MM.1S (cell line): ENCODE results near the gene RASSF3.

Source experiments
- DNase-seq: peaks from one replicate; pipeline ENCODE4 v3.0.0-alpha.2; 2015
- H2AFZ ChIP-seq: fragments of 300-600 bp; sonication (generic); 2 replicates; pipeline ENCODE4 v1.6.0; 2016; ENCODE audit warnings: antibody characterized with exemption, low read length
- H3F3A ChIP-seq: fragments of 300-600 bp; sonication (generic); 2 replicates; pipeline ENCODE4 v1.6.1; 2016; ENCODE audit warnings: mild to moderate bottlenecking, antibody characterized with exemption, low read length, moderate library complexity, mixed read lengths; ENCODE audit not compliant: insufficient read depth
- H3K27ac ChIP-seq: fragments of 300-600 bp; sonication (generic); 2 replicates; pipeline ENCODE4 v1.5.1; 2016; ENCODE audit warnings: mild to moderate bottlenecking, low read length
- H3K27me3 ChIP-seq: fragments of 300-600 bp; sonication (generic); replicated peaks from 2 replicates; pipeline ENCODE4 v1.6.0; 2016; ENCODE audit warnings: low read length; ENCODE audit not compliant: insufficient read depth
- H3K36me3 ChIP-seq: fragments of 300-600 bp; sonication (generic); replicated peaks from 2 replicates; pipeline ENCODE4 v1.6.1; 2016; ENCODE audit warnings: mild to moderate bottlenecking, low read length, mixed read lengths; ENCODE audit not compliant: insufficient read depth
- H3K4me1 ChIP-seq: fragments of 300-600 bp; sonication (generic); 2 replicates; pipeline ENCODE4 v1.6.1; 2016; ENCODE audit warnings: low read length, mixed read lengths
- H3K4me2 ChIP-seq: fragments of 300-600 bp; sonication (generic); 2 replicates; pipeline ENCODE4 v1.6.0; 2016; ENCODE audit warnings: low read depth, low read length
- H3K4me3 ChIP-seq: fragments of 300-600 bp; sonication (generic); 2 replicates; pipeline ENCODE4 v1.5.1; 2016; ENCODE audit warnings: low read length, mixed read lengths
- H3K79me2 ChIP-seq: fragments of 300-600 bp; sonication (generic); 2 replicates; pipeline ENCODE4 v1.6.1; 2016; ENCODE audit warnings: mixed run types, low read length, mixed read lengths
- H3K9ac ChIP-seq: fragments of 300-600 bp; sonication (generic); 2 replicates; pipeline ENCODE4 v1.6.1; 2016; ENCODE audit warnings: low read length, mixed read lengths
- H3K9me2 ChIP-seq: fragments of 300-600 bp; sonication (generic); replicated peaks from 2 replicates; pipeline ENCODE4 v1.6.1; 2016; ENCODE audit warnings: mild to moderate bottlenecking, low read length, mixed read lengths; ENCODE audit not compliant: insufficient read depth
- H3K9me3 ChIP-seq: fragments of 300-600 bp; sonication (generic); replicated peaks from 2 replicates; pipeline ENCODE4 v1.6.1; 2016; ENCODE audit warnings: mild to moderate bottlenecking, low read length, mixed read lengths; ENCODE audit not compliant: insufficient read depth
- H4K20me1 ChIP-seq: fragments of 300-600 bp; sonication (generic); 2 replicates; pipeline ENCODE4 v1.6.1; 2016; ENCODE audit warnings: mild to moderate bottlenecking, low read length, moderate library complexity, mixed read lengths; ENCODE audit not compliant: insufficient read depth
- EZH2 ChIP-seq: fragments of 300-600 bp; sonication (generic); optimal IDR thresholded peaks from 2 replicates; pipeline ENCODE3; 2017; ENCODE audit warnings: low read depth, mild to moderate bottlenecking, antibody characterized with exemption, low read length, mixed read lengths
- EZH2phosphoT487 ChIP-seq: fragments of 300-600 bp; sonication (generic); IDR thresholded peaks from 2 replicates; pipeline ENCODE4 v1.6.1; 2018; ENCODE audit warnings: antibody characterized with exemption, low read length
- TF ChIP-seq, protein P1 (sequence below): fragments of 300-600 bp; sonication (generic); IDR thresholded peaks from 2 replicates; pipeline ENCODE4 v1.5.1; 2016; ENCODE audit warnings: antibody characterized with exemption, low read length, mixed read lengths

The RASSF3 gene

DNA sequence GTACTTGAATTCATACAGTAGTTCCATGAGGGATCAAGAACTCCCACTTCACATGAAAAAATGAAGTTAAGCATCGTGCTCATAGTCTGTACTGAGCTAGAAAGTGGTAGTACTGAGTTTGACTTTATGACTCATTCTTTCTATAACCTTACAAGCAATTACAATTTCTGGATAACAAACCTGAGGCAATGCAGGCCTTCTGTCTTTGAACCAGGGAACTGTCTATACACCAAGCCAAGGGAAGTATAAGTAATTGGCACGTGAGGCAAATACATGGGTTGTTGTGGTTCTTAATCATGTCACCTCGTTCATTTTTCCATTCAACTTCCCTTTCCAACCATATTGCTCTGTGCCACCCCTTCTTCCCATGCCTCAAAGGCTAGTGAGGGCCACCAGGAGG lies 132.1 kb downstream of the RASSF3 start:
- Histone ChIP-seq H3K79me2 (0 out of 2 replicates have a peak, but pooled peaks cover 2% of the 10 kb centered on the region), H4K20me1 (no peaks in the 10 kb centered on the region; the same call in 1 of the 2 replicates), H3K9me2 (no peaks in the 10 kb centered on the region), H3K9me3 (no peaks in the 10 kb centered on the region), H3F3A (peaks cover 7% of the 10 kb centered on the region; the same call in 1 of the 2 replicates), H3K36me3 (peaks cover 20% of the 10 kb centered on the region; the same call in 1 of the 2 replicates), H3K4me2 (no peak overlapping the region), H3K9ac (no peak overlapping the region), H3K27me3 (no peaks in the 10 kb centered on the region), H3K4me1 (peaks cover 15% of the 10 kb centered on the region), H2AFZ (no peak overlapping the region), H3K27ac (no peak overlapping the region), H3K4me3 (no peak overlapping the region)
- TF ChIP-seq EZH2phosphoT487 = no peak
- no peak for DNase-seq

DNA sequence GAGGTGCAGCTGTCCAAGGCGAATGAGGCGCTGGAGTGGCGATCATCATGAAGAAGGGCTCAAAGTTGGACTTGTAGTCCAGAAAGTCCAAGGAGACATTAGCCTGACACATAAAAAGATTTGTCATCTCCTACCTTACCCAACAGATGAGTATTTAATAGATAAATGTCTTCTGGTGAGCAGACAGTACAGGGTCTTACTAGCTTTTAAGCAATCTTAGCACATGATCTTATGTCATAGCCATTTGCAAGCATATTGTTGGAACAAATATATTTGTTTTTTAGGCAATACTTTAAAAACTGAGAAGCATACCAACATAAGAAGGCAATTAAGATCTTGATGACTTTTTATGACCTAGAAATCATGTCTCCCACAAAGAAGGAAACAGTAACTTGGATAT lies 132.9 kb downstream of the RASSF3 start:
- peaks cover 7% of the 10 kb centered on the region for H3K4me1 ChIP-seq
- peaks cover 20% of the 10 kb centered on the region; the same call in 1 of the 2 replicates for H3K36me3 ChIP-seq
- TF ChIP-seq EZH2phosphoT487 = no peak
- TF ChIP-seq, protein P1, sequence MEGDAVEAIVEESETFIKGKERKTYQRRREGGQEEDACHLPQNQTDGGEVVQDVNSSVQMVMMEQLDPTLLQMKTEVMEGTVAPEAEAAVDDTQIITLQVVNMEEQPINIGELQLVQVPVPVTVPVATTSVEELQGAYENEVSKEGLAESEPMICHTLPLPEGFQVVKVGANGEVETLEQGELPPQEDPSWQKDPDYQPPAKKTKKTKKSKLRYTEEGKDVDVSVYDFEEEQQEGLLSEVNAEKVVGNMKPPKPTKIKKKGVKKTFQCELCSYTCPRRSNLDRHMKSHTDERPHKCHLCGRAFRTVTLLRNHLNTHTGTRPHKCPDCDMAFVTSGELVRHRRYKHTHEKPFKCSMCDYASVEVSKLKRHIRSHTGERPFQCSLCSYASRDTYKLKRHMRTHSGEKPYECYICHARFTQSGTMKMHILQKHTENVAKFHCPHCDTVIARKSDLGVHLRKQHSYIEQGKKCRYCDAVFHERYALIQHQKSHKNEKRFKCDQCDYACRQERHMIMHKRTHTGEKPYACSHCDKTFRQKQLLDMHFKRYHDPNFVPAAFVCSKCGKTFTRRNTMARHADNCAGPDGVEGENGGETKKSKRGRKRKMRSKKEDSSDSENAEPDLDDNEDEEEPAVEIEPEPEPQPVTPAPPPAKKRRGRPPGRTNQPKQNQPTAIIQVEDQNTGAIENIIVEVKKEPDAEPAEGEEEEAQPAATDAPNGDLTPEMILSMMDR = no peak
- no peak for TF ChIP-seq EZH2

DNA sequence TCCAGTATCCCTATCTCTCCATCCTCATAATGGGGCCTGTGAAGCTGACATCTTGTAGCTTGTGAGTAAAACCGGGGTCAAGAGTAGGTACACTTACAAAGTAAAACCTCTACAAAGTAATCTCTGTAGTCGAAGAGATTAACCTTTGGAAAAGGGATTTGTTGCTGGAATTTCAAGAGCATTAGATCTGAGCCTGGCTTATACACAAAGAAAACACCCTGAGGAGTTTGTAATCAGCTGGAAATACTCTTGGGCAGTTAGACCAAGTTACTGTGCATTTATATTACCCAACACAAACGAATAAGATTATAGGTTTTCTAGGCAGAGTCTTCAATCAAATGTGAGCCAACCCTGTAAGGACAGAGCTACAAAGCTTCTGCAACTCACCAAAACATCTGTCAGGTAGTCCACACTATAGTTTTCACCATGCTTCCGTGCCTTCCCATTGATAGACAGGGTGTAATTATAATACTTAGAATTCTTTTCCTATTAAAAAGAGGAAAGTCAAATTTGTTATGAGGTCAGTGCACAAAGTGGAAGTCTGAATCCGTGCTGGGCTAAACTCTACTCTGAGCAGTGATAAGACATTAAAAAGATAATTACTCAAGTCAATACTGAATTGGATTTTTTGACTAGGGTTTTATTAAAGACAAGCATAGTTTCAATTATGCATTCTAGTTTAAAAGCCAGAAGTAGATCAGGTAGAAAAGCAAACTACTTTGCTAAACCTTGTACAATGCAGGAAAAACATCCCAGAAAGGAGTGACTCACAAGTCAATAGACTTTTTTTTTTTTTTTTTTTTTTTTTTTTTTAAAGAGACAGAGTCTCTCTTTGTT lies 134.3 kb downstream of the RASSF3 start:
- Histone ChIP-seq H3K9me3 (no peaks in the 10 kb centered on the region), H2AFZ (no peak overlapping the region), H3K36me3 (peaks cover 9% of the 10 kb centered on the region; the same call in 1 of the 2 replicates), H3K4me2 (no peak overlapping the region), H3K9ac (no peak overlapping the region), H3K79me2 (0 out of 2 replicates have a peak, but pooled peaks cover 2% of the 10 kb centered on the region), H3K27me3 (no peaks in the 10 kb centered on the region), H3K4me3 (no peak overlapping the region), H3F3A (0 out of 2 replicates have a peak, but pooled peaks cover 3% of the 10 kb centered on the region), H3K4me1 (peaks cover 5% of the 10 kb centered on the region; the same call in 1 of the 2 replicates), H4K20me1 (no peaks in the 10 kb centered on the region; the same call in 1 of the 2 replicates), H3K9me2 (no peaks in the 10 kb centered on the region), H3K27ac (no peak overlapping the region)
- DNase-seq = no peak
- TF ChIP-seq EZH2phosphoT487 (no peak), EZH2 (no peak)
- TF ChIP-seq, protein P1 = no peak

More for the DNA sequence above, 132.9 kb downstream of the RASSF3 start:
- Histone ChIP-seq H3K27me3 (no peaks in the 10 kb centered on the region), H3K4me2 (no peak overlapping the region), H3F3A (0 out of 2 replicates have a peak, but pooled peaks cover 3% of the 10 kb centered on the region), H2AFZ (no peak overlapping the region), H3K9ac (no peak overlapping the region), H3K4me3 (no peak overlapping the region), H3K27ac (no peak overlapping the region), H3K79me2 (0 out of 2 replicates have a peak, but pooled peaks cover 2% of the 10 kb centered on the region), H4K20me1 (no peaks in the 10 kb centered on the region; the same call in 1 of the 2 replicates), H3K9me3 (no peaks in the 10 kb centered on the region), H3K9me2 (no peaks in the 10 kb centered on the region)
- no peak for DNase-seq
